Measurements from ENCODE around the gene PRIM2. TPM values are rescaled to one million over a fixed set of nuclear protein-coding genes. Genes with fewer than 3 reads are reported as not detected.
"Not testable (repeated sequence)": the region's sequence is repeated elsewhere in the genome, so short reads cannot be mapped to it uniquely, and the experiment has no call there.

PRIM2 gene
- total RNA-seq, 2 experiments from 2014 or later = 38.0 to 40.7 TPM

DNA sequence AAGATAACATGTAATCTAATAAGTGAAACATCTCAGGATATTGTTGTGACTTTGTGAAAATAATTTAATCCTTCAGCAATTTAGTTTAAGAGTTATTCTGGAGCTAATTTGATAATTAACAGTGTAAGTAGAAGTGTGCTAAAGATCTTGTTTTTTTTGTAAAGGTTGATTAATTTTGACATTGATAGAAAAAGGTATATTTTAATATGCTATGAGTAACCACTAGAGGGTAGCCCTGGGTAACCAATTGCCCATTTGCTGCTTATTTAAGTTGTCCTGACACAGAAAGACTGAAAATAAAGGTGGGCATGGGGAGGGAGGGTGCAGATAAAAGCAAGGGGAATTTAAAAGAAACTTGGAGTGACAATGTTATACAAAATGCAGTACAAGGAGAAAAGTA, 262.1 kb downstream of the PRIM2 start:
- DNase-seq, H3K9me3 Mint-ChIP-seq, H3K36me3 Mint-ChIP-seq, H3K27ac Mint-ChIP-seq, H3K4me3 Mint-ChIP-seq, H3K4me1 Mint-ChIP-seq, H3K27me3 Mint-ChIP-seq: not testable (repeated sequence)

DNA sequence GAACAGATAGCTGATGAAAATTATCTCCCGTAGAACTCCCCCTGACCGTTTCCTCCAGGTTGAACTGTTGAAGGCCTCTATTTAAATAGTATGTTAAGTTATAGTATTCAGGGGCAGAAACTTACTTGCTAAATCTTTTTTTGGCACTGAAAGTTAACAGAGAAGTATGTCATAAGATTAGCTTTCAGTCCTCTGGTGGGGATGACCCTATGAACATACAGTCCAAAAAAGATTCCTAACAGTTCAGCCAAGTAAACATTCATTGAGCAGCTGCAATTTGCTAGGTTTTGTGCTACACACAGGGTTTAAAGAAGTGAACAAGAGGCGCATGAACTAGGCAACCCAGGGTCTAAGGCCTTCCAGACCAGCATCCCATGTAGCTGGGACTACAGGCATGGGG, 264.2 kb downstream of the PRIM2 start:
- not testable (repeated sequence) for H3K27me3 Mint-ChIP-seq, H3K36me3 Mint-ChIP-seq, H3K27ac Mint-ChIP-seq, H3K9me3 Mint-ChIP-seq, H3K4me1 Mint-ChIP-seq, DNase-seq, H3K4me3 Mint-ChIP-seq

DNA sequence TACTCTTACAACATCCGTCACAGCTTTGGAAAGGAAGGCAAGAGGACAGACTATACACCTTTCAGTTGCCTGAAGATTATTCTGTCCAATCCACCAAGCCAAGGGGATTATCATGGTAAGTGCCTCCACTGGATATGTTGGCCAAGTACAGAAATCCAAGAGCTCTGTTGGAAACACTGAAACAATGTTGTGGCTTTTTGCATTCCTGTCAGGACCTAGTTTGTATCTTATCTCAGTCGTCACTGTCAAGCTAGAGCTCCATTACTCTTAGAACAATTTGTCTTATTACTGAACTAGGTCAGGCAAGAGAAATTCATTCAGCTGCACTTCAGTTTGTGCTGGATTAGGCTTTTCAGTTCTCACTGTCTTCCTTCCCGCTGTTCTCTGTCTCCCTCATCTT, 283.7 kb downstream of the PRIM2 start:
- peaks cover 19% of the 10 kb centered on the region for H3K36me3 Mint-ChIP-seq

DNA sequence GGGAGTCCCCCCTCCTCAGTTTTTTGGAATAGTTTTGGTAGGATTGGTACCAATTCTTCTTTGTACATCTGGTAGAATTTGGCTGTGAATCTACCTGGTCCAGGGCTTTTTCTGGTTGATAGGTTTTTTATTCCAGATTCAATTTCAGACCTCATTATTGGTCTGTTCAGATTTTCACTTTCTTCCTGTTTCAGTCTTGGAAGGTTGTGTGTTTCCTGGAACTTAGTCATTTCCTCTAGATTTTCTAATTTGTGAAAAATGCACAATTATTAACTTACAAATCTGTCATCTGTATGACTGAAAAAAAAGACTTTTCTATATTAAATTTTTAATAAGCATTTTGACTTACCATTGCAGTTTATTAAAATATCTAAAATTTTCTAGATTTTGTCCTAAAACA, 287.9 kb downstream of the PRIM2 start:
- H3K36me3 Mint-ChIP-seq = peaks cover 37% of the 10 kb centered on the region
- not testable (repeated sequence) for H3K9me3 Mint-ChIP-seq, H3K27me3 Mint-ChIP-seq, H3K4me3 Mint-ChIP-seq, H3K27ac Mint-ChIP-seq, DNase-seq, H3K4me1 Mint-ChIP-seq

More for the DNA sequence above, 283.7 kb downstream of the PRIM2 start:
- DNase-seq, H3K9me3 Mint-ChIP-seq, H3K4me1 Mint-ChIP-seq, H3K27ac Mint-ChIP-seq, H3K27me3 Mint-ChIP-seq, H3K4me3 Mint-ChIP-seq: not testable (repeated sequence)

DNA sequence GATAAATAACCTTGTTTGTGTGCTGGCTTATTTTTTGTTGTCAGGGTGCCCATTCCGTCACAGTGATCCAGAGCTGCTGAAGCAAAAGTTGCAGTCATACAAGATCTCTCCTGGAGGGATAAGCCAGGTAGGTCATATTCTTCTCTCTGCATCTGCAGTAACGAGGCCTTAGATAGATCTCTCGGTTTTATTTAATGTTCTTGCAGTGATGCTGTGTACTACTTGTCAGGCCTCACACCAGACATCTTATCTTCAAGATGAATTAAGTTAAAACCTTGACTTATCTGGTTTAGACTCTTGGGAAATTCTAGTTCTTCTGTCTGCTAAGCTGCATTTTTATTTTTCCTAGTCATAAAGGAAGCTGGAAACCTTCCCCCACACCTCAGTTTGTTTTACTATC, 288.9 kb downstream of the PRIM2 start:
- not testable (repeated sequence) for H3K27ac Mint-ChIP-seq, H3K4me1 Mint-ChIP-seq, H3K9me3 Mint-ChIP-seq, H3K27me3 Mint-ChIP-seq, H3K4me3 Mint-ChIP-seq, DNase-seq
- peaks cover 37% of the 10 kb centered on the region for H3K36me3 Mint-ChIP-seq

DNA sequence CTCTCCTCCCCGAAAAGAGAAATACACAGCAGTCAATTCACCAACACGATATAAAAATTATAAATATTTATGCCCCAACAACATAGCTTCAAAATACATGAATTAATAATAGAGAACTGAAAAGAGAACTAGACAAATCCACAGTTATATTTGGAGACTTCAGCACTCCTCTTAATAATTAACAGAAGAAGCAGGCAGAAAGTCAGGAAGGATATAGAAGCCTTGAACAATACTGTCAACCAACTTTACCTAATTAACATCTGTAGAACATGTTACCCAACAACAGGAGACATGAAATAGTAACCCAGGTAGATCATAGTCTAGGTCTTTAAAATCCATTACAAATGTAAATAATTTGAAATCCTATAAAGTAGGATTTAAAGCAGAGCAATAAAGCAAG, 293.2 kb downstream of the PRIM2 start:
- H3K27me3 Mint-ChIP-seq, H3K4me1 Mint-ChIP-seq, H3K4me3 Mint-ChIP-seq, H3K9me3 Mint-ChIP-seq, H3K27ac Mint-ChIP-seq, DNase-seq: not testable (repeated sequence)
- peaks cover 22% of the 10 kb centered on the region for H3K36me3 Mint-ChIP-seq

DNA sequence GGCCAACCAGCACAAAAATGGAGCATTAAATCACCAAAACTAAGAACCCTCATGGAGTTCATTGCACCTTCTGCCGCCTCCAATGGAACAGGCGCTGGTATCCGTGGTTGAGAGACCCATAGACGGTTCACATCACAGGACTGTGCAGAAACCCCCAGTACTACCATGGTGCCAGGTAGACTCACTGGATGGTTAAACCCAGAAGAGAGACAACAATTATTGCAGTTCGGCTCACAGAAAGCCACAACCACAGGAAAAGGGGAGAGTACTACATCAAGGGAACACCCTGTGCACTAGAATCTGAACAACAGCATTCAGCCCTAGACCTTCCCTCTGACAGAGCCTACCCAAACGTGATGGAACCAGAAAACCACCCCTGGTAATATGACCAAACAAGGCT, 301.5 kb downstream of the PRIM2 start:
- H3K36me3 Mint-ChIP-seq = peaks cover 27% of the 10 kb centered on the region
- H3K27ac Mint-ChIP-seq = not testable (repeated sequence)

DNA sequence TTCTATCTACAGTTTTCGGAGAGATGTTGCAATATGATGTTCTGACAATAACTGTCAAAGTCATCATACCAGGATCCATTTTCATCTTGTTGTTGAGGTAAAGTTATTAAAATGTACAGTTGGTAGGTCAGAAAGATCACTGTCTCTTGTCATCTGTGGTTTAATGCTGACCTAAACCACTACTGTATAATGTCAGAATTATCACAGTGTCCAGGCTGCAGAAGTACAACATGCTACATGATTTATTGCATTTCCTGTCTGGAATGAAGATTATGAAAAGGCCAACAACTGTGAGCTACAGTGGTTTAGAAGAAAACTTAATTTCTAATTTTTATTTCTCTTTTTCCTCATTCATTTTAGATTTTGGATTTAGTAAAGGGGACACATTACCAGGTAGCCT, 314.3 kb downstream of the PRIM2 start:
- H3K4me1 Mint-ChIP-seq, H3K27ac Mint-ChIP-seq, H3K4me3 Mint-ChIP-seq, H3K9me3 Mint-ChIP-seq, DNase-seq, H3K27me3 Mint-ChIP-seq: not testable (repeated sequence)
- H3K36me3 Mint-ChIP-seq = peaks cover 23% of the 10 kb centered on the region

More for the DNA sequence above, 301.5 kb downstream of the PRIM2 start:
- not testable (repeated sequence) for DNase-seq, H3K4me3 Mint-ChIP-seq, H3K4me1 Mint-ChIP-seq, H3K9me3 Mint-ChIP-seq, H3K27me3 Mint-ChIP-seq

DNA sequence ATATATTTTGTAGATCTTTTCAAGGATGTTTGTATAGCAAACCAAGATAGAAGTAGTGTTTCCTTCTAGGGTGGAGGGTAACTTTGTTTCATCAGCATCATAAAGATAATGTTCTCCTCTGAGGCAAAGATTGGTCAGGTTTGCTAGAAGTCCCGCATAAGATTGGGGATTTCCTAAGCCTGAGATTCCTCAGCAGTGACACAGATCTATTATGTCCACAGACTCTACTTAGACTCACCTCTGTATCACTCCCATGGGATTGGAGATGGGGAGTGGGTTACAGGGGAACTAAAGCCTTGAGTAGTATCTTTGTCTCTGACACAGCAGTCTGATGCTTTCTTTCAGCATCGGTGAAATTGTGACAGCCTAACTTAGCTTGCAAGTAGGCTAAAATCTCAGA, 341.1 kb downstream of the PRIM2 start:
- H3K9me3 Mint-ChIP-seq, H3K4me1 Mint-ChIP-seq, H3K36me3 Mint-ChIP-seq, H3K27ac Mint-ChIP-seq, DNase-seq, H3K4me3 Mint-ChIP-seq, H3K27me3 Mint-ChIP-seq: not testable (repeated sequence)

DNA sequence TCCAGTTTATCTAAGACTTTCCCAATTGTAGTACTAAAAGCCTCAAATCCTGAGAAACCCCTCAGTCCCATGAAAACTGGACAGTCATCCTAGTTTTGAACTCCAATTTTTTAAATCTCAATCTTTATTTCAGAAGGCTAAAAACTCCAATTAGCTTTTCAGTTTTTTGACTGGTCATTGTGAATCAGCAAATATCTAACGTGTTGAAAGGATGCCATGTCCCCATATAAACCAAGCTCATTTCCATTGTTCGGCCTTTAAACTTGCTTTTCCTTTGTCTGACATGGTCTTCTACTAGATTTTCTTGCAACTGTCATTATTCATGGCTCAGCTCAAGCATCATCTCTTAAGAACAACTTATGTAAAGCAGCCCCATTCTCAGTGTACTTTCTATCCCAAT, 342.4 kb downstream of the PRIM2 start:
- not testable (repeated sequence) for H3K4me3 Mint-ChIP-seq, H3K4me1 Mint-ChIP-seq, H3K27me3 Mint-ChIP-seq, DNase-seq, H3K27ac Mint-ChIP-seq, H3K9me3 Mint-ChIP-seq, H3K36me3 Mint-ChIP-seq

DNA sequence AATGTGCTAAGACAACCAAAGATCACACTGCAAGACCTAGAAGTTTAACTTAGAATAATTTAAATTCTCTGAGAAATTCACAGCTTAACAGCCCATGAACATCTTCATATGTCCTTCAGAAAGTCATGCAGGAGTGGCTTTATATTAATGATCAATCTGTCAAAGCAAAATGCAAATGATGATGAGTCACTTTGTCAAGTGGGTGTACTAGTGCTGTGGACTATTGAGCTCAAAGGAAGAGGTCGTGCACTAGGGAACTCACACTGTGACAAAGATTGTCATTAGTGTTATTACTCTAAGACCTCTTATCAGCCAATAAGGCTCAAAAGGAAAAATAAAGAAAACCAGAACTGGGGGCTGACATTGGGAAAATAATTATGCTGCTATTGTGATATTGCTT, 343.5 kb downstream of the PRIM2 start:
- not testable (repeated sequence) for H3K9me3 Mint-ChIP-seq, DNase-seq, H3K4me3 Mint-ChIP-seq, H3K36me3 Mint-ChIP-seq, H3K27me3 Mint-ChIP-seq, H3K4me1 Mint-ChIP-seq, H3K27ac Mint-ChIP-seq

DNA sequence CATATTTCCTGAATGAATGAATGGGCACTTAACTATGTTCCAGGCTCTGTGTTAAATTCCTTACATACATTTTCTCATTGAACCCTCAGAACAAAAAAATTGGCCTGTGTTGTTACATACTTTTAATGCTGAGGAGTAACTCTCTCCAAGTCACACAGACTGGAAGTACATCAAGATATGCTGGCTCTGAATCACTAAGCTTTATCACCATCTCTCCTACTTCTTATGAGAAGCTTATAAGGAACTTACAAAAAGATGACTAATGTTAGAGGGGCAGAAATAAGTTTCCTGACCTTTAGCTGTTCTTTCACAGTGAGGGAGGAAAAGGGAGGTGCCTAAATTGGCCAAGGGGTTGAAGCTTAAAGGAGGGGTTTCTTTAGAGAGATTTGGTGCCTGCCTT, 350.7 kb downstream of the PRIM2 start:
- H3K27me3 Mint-ChIP-seq, H3K27ac Mint-ChIP-seq, H3K9me3 Mint-ChIP-seq, H3K36me3 Mint-ChIP-seq, H3K4me1 Mint-ChIP-seq, DNase-seq, H3K4me3 Mint-ChIP-seq: not testable (repeated sequence)

DNA sequence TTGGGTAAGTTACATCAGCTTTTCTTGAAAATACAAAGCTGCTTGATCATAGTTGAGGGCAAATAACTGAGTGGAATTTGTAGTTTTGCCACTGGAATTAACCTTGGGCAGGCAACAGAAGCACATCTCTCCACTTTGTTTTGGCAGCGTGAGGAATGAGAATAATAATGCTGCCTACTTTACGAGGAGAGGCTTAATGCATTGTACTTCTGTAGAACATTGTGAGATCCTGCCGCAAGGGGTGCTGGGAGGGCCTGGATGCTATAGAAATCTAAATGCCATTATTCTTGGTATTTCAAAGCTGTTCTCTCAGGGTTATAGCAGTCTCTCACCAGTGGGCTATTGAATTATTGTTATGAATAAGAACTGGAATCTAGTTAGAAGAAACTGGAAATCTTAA, 353.8 kb downstream of the PRIM2 start:
- DNase-seq, H3K4me3 Mint-ChIP-seq, H3K27ac Mint-ChIP-seq, H3K4me1 Mint-ChIP-seq, H3K27me3 Mint-ChIP-seq, H3K36me3 Mint-ChIP-seq, H3K9me3 Mint-ChIP-seq: not testable (repeated sequence)

DNA sequence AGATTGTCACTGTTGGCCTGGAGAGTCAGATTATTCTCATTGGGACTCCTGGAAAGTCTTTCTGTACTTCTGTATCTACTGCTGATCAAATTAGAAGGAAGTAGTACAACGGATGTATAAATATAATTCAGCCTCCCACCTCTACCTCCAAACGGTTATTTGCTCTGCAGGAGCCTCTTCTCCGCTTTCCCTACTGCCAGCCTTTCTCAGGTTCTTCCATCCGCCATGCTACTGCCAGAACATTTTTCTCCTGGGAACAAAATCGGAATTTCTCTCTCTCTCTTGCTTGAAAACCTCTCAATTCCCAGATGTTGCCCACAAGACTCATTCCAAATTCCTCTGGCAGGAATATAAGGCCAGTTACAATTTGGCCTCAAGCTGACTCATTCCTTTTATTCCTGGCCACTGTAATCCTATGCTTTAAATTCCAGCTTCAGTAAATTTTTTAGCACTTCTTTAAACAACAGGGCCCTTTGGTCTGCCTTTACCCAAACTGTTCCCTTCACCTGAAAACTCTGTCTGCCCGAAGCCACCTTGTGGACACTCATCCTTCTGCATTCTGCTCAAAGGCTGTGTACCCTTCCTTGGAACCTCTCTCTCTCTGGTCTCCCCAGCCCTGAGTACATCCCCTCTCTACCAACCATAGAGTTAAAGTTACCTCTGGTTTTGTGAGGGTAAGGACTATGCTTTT, 354.7 kb downstream of the PRIM2 start:
- H3K27me3 Mint-ChIP-seq, H3K4me1 Mint-ChIP-seq, H3K9me3 Mint-ChIP-seq, H3K27ac Mint-ChIP-seq, H3K4me3 Mint-ChIP-seq, DNase-seq, H3K36me3 Mint-ChIP-seq: not testable (repeated sequence)

DNA sequence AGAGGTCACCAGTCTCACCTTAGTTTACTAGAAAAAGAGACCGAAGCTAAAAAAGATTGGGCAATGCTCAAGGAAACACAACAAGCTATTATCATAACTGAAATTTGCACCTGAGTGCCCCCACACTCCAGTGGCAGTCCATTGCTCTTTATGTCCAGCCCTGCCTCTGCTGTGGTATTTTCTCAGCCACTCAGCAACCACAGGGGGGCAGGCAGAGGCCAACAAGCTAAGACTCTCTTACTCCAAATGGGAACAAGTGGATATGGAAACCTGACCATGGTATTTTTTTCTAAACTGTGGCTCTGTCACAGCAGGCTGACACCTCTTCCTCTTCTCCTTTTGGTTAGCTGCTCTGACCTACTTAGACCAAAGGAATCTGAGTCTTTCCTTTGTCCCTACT, 355.9 kb downstream of the PRIM2 start:
- H3K27me3 Mint-ChIP-seq, H3K9me3 Mint-ChIP-seq, DNase-seq, H3K27ac Mint-ChIP-seq, H3K4me1 Mint-ChIP-seq, H3K36me3 Mint-ChIP-seq, H3K4me3 Mint-ChIP-seq: not testable (repeated sequence)

DNA sequence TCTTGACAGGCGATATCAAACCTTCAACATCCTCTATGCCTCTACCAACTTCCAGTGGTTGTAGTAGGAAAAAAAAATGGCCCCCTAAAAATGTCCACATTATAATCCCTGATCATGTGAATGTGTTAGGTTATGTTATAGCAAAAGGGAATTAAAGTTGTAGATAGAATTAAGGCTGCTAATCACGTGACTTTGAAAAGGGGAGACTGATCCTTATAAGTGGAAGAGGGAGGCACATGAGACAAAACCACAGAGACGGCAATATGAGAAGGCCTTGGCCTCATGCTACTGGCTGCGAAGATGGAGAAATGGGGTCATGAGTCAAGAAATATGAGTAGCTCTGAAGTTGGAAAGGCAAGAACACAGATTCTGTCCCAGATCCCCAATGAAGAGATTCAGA, 358.0 kb downstream of the PRIM2 start:
- H3K27ac Mint-ChIP-seq, H3K9me3 Mint-ChIP-seq, H3K27me3 Mint-ChIP-seq, DNase-seq, H3K4me1 Mint-ChIP-seq, H3K4me3 Mint-ChIP-seq, H3K36me3 Mint-ChIP-seq: not testable (repeated sequence)

DNA sequence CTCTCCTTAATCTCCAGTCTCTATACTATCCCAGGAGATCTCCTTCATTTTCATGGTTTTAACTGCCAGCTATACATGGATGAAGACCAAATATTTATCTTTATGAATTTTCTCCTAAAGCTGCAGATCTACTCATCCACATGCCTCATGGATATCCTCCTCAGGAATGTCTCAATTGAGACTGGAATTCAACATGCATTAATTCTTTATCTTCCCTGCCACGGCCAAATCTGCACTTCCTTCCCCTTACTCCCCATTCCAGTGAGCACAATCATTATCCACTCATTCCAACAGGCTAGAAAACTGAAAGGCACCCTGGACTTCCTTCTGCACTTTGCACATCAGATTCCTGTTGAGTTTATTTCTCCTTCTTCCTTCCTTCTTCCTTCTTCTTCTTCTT, 379.0 kb downstream of the PRIM2 start:
- not testable (repeated sequence) for DNase-seq, H3K27me3 Mint-ChIP-seq, H3K9me3 Mint-ChIP-seq, H3K36me3 Mint-ChIP-seq, H3K27ac Mint-ChIP-seq, H3K4me3 Mint-ChIP-seq, H3K4me1 Mint-ChIP-seq

Measured in activated naive CD8-positive, alpha-beta T cell treated with anti-CD3 and anti-CD28 coated beads for 36 hours (primary cell).